Left renal pelvis (tissue), 4 donors: ENCODE results near the gene CAMK1D. TPM values are rescaled to one million over a fixed set of nuclear protein-coding genes. Genes with fewer than 3 reads are reported as not detected.
A peak's percentile ranks its signal among the peaks of the same experiment; 100 is the strongest.

Experiments
- DNase-seq, 4 donors: peaks; one replicate each; pipeline ENCODE4 v3.0.0-alpha.2; 2013; ENCODE audit warnings: low read depth in 4 of 4, low spot score in 3 of 4
- polyA plus RNA-seq, 4 donors: library from polyadenylated mRNA; unstranded; fragments of 120-200 nt; gene quantifications; one replicate each; pipeline ENCODE4 v1.2.1, GENCODE V29; 2013; ENCODE audit not compliant: insufficient read length in 4 of 4

The CAMK1D gene
- polyA plus RNA-seq, 4 donors, result 11.1 to 20.6 (median 11.2) TPM

GRCh38 chr10:12583891-12584595 lies 234.7 kb downstream of the CAMK1D start:
- DNase-seq, result no peak

DNA sequence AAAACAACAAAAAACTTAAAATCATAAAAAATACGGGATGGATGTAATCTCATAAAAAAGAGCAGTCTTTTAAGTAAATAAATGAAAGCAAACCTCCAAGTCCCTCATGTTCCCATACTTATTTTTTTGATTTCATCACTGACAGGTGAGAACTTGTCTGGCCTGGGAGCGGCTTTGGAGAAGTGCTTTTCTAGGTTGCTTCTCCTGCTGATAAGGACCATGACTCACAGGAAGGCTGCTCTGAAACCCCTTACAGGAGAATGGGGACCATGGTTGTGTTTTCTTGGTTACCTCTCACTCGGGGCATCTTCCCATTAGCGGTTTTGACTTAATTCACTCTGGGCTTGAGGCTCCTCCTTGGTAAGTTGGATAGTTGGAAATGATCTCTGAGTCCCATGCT lies 237.4 kb downstream of the CAMK1D start:
- DNase-seq, result no peak

- peak in 1 of 4 donors; percentile 26 for DNase-seq
Measured at GRCh38 chr10:12587451-12587888, 238.1 kb downstream of the CAMK1D start.

DNA sequence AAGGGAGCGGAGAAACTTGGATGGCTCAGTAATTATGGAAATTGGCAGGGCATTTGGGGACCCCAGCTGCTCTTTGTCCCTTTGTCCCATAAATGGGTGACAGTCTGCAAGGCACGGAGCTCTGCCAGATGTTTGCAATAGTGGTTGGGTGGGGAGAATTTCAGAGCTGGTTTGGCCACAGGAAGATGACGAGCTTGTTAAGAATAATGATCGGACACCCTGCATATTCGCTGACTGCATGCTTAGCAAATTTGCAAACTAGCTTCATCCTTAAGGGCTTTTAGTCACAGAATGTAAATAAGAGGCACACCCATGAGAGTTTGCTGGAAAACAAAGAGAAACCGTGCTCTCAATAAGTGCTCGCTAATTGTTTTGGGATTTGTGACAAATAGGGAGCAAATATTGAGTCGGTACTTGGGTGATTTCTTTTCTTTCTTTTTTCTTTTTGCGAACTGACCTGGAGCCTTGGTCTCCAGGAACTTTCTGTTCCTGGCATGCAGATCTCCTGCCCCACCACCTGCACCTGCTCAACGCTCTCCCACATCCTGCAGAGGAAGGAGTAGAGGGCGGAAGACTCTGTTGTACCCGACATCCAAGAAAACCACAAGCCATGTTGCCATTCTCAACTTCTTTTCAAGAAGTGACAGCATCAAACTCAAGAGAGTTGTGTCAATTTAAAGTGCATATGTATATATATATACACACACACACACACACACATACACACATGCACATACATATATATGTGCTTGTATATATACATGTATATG lies 238.9 kb downstream of the CAMK1D start:
- no peak for DNase-seq

GRCh38 chr10:12589291-12589690 lies 239.9 kb downstream of the CAMK1D start:
- DNase-seq, result no peak

GRCh38 chr10:12589791-12590190 lies 240.4 kb downstream of the CAMK1D start:
- no peak for DNase-seq

DNA sequence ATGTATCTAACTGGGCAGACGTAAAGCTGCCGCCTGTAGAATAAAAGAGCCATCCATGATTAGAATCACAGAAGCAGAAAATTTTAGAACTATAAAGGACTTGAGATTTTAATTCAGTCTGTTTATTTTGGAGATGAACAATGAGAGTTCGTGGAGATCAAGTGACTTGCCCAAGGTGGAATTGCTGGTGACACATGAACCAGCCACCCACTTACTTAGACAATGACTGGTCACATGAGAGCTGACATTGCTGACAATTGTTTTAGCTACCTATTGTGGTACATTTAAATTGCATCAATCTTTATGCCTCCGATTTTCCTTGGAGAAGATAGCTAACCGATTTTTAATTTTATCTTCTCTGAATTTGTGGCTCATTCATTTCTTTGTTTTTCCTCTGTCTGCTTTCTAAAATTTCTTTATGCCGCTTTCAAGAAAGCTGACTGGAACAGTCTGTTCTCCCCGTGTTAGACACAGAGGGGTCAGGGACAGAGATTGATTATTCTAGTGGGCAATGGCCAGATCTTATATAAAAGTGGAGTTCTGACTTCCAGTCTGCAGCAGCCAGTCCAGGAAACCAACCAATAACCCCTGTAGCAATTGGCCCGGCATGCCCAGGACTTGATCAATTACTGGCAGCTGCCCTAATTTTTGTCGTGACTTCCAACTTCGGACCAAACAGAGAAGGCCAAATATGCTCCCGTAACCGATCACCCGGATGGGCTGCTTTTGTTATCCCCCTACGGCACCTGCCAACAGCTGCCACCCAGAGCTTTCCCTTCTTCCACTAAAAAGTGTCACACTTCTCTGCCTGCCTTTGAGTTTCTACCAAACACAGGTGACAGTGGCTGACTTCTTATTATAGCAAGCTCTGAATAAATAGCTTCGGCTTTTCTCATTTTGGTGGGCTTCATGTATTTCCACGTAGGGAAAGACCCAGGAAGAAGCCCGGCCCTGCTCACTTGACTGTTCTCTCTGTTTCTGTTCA lies 241.6 kb downstream of the CAMK1D start:
- DNase-seq, result no peak

- no peak for DNase-seq
Measured at GRCh38 chr10:12592967-12593366, 243.6 kb downstream of the CAMK1D start.

- no peak for DNase-seq
Measured at GRCh38 chr10:12594448-12594944, 245.1 kb downstream of the CAMK1D start.

DNA sequence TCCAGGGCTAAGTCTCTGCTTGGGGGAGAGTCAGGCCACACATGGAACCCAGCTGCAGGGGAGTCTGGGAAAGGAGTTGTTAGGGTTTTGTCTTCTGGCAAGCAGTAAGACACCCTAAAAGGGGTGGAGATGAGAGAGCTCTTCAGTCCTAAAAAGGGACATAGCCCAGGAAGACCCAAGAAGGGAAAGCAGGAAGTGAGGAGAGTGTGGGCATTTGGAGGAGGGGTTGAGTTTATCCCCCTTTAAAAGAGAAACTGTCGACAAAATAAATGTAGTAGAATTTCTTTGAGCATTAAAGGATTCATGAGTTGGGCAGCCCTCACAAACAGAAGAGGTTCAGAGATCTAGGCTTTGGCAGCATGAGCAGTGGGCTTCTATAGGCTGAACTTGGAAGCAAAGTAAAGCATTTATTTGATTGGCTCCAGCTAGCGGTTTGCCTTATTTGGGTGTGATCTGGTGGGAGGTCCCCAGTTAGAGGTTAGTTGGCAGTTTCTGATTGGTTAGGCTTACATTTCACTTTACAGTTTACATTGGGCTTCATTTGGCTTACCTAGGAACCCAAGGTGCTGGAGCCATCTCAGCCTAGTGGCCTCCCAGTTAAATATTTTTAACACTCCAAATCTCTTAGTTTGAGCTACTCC lies 246.7 kb downstream of the CAMK1D start:
- no peak for DNase-seq

DNA sequence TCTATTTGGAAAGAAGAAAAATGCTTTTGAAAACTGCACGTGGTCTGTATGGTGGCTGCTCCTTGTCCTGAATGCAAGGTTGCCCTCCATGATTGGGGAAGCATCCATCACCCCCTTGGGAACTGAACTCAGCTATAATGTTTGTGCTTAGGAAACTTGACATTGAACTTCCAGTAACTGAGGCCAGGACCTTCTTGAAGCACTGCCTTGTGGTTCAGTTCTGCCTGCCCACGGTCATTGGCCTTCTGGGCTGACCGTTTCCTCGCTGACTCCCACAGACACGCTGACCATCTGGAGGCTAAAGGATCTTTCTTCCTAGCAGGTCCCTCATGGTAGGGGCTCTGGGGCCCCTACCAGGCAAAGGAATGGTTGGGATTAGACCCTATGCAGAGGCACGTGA lies 247.8 kb downstream of the CAMK1D start:
- no peak for DNase-seq

DNA sequence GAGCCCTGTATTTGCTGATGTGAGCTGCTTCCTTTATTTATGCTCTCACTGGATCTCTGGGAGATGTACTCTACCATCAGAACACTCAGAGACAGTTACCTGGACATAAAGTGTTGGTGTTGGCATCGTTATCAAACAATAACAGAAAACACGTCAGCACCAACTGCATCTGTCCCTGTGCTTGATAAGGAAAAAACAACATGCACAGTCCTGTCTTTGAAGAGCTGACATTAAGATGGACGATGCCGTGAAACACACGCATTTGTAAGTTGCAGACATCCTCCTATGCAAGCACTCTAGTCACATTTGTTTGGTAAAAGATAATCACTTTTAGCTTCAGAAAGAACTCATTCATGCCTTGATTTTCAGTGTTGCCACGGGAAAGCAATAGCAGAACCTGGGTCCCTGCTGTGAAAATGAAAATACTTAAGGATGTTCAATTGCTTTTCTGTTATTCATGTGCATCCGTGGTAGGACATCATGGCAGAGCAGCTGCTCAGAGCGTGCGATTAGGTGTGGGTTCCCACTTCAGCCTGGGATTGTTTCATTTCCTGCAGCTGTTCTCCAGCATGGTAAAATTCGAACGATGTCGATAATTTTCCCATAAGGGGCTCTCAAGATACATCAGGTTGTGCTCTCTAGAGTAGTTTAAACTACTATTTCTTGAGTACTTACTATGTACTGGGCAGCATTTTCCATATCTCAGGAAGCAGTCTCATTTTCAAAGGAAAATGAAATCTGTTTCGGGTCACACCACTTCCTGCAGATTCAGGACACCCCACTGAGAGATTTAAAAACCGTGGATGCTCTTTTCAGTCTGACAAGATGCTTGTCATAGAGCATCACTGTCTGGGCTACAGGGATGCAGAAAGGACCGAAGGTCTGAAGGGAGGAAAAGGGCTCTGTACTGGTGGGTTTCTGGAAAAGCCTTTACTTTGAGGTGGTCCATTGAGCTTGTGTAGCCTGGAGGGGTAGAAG lies 248.7 kb downstream of the CAMK1D start:
- no peak for DNase-seq

DNA sequence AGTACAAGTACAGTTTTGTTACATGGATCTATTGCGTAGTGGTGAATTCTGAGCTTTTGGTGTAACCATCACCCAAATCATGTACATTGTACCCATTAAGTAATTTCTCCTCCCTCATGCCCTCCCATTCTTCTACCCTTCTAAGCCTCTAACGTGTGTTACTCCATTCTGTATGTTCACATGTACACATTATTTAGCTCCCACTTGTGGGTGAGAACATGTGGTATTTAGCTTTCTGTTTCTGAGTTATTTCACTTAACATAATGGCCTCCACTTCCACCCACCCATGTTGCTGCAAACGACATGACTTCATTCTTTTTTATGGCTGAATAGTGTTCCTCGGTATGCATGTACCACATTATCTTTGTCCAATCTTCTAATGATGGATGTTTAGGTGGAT lies 251.3 kb downstream of the CAMK1D start:
- no peak for DNase-seq

DNA sequence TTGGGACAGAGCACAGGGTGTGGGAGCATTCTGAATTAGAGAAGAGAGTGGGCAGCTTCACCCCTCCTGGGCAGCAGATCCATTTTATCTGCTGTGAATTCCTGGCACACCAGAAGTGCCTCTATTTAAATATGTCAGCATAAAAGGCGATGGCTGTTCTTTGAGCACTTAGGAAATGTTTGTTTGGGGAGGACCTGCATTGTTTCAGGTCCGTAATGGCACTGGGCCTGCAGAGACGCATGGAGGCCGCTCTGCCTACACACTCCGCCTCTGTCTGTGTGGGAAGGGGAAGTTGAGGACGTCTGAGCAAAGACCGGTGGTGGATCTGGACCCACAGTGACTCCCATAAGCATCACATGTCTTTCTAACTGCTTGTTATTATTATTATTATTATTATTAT lies 253.2 kb downstream of the CAMK1D start:
- DNase-seq, result no peak

- no peak for DNase-seq
Measured at GRCh38 chr10:12603766-12604470, 254.6 kb downstream of the CAMK1D start.

GRCh38 chr10:12605580-12606405 lies 256.4 kb downstream of the CAMK1D start:
- no peak for DNase-seq

DNA sequence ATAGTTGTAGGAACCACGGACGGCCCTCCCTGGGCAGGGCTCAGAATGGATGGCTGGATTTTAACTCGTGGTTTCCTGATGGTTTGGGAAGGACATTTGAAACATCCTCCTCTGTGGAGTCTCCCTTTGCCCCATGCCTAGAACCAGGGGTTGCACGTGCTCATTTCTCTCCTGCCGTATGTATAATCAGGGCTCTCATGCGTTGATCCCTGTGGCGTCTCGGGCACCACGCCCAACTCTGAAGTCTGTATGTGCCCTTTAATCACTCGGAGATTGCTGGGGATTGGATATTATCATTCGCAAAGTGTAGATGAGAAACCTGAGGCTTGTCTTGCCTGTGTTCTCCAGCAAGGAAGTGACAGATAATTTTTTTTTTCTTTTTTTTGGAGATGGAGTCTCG lies 257.1 kb downstream of the CAMK1D start:
- DNase-seq, result no peak

- no peak for DNase-seq
Measured at GRCh38 chr10:12608761-12609160, 259.4 kb downstream of the CAMK1D start.
